Measurements from ENCODE around the gene PLG.
"Not testable (repeated sequence)": the region's sequence is repeated elsewhere in the genome, so short reads cannot be mapped to it uniquely, and the experiment has no call there.

PLG gene

DNA sequence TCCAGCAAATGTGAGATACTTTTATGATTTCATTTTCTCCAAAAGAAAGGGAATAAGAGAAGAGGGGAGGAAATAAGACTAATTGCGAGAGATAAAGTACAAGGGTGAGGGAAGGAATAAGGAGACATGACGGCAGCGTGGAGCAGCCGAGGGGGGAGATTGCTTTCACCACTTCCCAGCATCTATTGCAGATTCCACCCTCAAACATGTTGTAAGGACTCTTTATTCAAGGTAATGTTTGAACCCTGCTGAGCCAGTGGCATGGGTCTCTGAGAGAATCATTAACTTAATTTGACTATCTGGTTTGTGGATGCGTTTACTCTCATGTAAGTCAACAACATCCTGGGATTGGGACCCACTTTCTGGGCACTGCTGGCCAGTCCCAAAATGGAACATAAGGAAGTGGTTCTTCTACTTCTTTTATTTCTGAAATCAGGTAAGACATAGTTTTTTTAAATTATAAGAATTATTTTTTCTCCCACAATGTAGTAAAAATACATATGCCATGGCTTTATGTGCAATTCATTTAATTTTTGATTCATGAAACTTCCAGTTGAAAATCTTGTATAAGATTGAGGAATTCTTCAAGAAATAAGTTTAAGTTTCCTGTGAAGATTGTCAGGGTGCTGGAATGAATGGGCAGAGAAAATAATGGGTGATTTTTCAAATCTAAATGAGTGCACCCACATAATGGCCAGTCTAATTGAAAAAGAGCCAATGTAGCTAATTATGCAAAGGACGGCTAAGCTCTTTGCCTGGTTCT, at the start of gene PLG:
PLG (plus strand) TSS at position 327 of the 763 bp plus-strand sequence; CDS start at position 388, 61 bp downstream.
- DNase-seq, result not testable (repeated sequence)

DNA sequence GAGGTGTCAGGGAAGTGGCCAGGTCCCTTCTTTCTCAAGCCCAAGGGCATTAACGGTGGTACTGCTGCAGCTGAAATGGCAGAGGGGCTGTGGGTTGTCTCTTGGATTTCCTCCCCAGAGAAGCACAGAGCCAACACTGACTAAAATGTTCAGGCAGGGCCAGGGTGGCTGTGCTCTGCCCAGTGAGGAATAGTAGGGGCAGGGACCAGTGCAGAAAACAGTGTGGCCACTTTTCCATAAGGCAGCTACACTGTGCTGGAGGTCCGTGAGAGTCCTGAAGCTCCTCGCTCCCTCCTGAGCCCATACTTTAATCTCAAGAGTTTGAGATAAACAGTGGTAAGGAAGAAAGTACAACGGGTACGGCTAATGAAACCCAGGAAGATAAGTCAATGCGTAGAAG, 42.5 kb upstream of the PLG start:
- DNase-seq, result no peak

DNA sequence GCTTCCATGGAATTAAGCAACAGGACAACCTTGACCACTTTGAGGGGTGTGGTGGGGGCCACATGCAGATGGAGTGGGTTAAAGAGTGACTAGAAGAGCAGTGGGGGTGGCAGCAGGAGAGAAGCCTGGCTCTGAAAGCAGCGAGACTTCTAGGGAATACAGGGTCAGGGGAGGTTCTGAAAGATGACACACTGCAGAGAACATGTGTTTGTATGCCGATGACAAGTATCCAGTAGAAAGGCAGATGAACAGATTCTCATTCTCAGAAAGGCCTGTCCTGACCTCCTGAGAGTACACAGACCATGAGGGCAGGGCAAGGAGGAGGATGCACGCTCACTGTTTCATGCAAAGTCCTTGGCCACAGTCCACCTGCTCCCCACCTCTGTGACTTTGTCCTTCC, 40.8 kb upstream of the PLG start:
- no peak for DNase-seq

DNA sequence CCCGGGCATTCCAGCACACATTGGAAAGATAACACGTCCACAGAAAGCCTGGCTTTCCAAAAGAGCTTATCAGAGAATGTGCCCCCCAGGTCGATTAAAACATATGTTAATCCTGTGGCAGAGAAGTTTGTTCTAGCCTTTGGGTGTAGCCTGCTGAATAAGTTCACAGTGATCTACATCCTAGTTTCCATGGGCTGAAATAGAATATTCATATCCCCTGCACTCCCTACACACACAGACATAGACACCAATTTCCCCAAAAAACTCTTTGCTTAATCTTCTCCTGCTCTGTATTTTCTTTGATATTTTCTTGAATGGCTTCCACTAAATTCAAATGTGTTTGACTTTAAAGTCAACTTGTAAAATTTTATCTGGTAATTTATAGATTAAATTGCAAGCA, 39.6 kb upstream of the PLG start:
- DNase-seq, result no peak

DNA sequence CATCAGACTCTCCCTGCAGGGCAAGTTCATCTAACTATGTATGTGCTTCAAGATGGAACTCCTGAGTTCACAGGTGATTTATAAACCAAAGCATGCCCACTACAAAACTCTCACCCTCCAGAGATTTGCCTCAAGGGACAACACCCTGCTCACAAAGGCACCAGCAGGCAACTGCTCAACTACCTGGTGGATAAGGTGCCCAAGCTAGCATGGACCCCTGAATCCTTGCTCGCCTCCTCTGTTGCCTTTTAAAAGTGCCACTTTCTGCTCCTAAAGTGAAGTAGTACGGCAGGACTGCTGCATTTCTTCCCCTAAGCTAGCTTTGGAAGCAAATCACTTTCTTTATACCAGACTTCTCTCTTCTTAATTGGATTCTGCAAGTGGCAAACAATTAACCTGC, 39.2 kb upstream of the PLG start:
- DNase-seq, result no peak

DNA sequence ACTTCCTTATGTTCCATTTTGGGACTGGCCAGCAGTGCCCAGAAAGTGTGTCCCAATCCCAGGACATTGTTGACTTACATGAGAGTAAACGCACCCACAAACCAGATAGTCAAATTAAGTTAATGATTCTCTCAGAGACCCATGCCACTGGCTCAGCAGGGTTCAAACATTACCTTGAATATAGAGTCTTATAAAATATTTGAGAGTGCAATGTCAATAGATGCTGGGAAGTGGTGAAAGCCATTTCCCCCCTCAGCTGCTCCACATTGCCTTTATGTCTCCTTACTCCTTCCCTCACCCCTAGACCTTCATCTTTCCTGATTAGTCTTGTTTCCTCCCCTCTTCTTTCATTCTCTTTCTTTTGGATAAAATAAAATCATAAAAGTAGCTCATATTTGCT, 37.8 kb upstream of the PLG start, which contains the start of gene LPA:
LPA (minus strand) TSS at position 78 of the 400 bp plus-strand sequence; CDS start at position 17, 61 bp downstream.
- DNase-seq, result not testable (repeated sequence)

DNA sequence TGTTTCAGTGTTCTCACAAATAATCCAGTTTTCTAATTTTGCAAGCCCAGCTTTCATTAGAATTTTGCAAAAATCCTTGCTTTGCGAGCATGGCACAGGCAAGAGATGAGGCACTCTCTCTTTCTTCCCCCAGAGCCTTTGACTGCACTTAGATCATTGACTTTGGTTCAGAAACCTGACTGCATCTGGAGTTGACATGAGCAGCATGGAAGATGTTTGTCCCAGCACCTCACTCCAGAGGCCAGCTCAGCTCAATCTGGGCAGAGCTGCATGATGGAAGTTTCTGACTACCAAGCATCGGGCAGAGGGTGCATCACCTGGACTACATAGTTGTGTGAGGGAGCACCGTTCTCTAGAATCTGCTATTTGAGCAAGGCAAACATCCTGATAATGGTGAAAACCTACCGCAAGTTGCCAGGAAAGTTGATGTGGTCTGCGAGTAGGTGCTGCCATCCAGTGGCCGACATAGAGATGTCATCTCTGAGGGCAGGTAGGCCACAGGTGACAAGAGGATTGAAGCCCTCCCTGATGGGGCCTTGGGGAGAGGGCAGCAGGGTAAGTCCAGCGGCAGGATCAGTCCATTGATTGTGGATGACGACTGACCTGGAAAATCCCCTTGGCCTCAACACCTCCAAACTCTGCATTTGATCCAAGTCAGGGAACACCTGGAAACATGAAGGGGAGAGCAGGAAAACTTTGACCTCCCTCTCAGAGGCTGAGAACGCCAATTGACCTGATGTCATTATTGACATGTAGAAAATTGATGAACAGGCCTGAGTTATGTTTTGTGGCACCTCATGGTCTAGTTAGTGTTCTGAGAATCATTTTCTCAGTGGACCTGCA, 34.2 kb upstream of the PLG start:
- DNase-seq, result peak; percentile 23

DNA sequence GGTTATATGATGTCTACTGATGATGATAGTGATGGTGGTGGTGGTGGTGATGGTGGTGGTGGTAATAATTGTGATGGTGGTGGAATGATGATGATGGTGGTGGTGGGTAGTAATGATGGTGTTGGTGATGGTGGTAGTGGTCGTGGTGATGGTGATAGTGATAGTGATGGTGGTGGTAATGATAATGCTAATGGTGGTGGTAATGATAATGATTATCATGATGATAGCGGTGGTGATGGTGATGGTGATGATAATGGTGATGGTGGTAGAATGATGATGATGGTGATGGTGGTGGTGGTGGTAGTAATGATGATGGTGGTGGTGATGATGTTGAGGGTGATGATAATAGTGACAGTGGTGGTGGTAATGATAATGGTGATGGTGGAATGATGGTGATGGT, 33.5 kb upstream of the PLG start:
- DNase-seq, result no peak

DNA sequence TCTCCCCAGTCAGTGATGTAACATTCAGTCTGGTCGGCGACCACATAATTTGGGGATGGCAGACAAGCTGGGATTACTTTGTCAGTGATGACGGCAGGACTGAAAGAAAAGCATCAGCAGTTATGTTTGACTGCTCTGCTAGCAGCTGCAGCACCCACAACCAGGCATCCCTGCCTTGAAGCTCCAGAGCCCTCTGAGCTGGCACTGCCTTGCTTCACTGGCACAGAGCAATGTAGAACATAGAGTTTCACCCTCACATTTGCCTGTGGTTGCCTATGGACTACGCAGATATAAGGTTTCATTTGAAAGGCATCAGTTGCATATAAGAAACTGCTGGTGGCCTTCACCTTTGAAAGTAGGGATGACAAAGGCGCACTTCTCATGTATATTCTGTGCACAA, 25.6 kb upstream of the PLG start:
- not testable (repeated sequence) for DNase-seq

DNA sequence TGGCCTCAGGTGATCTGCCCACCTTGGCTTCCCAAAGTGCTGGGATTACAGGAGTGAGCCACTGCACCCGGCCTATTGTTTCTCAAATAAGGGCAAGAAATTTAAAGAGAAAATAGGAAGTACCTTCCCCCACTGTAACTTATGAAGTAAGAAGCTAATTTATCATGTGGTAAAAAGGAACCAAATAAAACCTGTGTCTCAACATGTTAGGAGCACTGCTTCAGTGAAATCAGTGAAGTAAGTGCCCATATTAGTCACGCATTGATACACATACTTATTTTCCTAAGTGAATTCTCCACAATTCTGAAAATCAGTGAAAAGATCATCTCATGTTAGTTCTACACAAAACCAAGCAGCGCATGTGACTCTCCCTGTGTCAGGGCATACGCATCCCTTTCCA, 23.8 kb upstream of the PLG start:
- no peak for DNase-seq

DNA sequence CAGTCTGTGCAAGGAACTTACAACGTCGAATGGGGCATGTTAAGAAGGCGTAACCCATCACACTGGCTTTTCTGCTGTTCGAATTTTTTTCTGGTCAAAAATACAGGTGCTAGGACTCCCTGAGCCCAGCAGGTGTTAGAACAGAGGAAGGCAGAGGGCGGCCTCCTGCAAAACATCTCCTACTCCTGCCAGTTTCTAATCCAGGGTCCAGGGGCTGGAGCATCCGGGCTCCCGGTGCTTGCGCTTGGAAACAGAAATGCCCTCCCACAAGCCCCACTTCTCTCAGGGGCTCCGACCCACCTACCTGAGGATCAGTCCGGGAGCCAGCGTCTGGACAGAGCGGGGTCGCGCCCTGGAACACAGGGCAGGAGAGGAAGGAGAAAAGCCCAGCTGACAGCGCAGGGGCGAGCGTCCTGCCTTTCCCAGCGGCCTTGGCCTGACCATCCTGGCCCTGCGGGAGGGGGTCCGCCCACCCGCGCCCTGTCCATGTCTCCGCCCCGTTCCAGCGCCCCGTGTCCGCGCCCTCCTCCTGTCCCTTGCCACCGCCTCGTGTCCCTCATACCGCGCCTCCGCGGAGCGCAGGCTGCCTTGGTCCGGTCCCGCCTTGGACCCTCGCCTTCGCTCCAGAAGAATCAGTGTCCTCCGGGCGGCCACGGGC, 23.2 kb upstream of the PLG start:
- DNase-seq, result no peak

DNA sequence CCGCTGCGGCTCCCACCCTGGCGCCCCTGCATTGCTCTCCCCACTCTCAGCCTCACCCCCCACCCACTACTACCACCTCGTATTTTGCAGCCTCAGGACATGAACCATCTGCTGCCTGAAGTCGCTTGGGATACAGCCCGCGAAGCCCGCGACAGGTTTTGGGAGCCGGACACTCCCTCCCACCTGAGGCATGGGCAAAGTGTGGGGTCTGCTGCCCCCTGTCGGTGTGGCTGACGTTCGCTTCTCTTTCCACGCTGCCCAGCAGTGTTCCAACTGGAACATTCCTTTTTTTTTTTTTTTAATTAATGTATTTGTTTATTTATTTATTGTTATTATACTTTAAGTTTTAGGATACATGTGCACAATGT, 22.7 kb upstream of the PLG start:
- DNase-seq, result no peak

DNA sequence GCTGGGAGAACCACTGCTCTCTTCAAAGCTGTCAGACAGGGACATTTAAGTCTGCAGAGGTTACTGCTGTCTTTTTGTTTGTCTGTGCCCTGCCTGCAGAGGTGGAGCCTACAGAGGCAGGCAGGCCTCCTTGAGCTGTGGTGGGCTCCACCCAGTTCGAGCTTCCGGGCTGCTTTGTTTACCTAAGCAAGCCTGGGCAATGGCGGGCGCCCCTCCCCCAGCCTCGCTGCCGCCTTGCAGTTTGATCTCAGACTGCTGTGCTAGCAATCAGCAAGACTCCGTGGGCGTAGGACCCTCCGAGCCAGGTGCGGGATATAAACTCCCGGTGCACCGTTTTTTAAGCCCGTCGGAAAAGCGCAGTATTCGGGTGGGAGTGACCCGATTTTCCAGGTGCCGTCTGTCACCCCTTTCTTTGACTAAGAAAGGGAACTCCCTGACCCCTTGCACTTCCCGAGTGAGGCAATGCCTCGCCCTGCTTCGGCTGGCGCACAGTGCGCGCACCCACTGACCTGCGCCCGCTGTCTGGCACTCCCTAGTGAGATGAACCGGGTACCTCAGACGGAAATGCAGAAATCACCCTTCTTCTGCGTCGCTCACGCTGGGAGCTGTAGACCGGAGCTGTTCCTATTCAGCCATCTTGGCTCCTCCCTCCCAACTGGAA, 16.8 kb upstream of the PLG start:
- DNase-seq, result not testable (repeated sequence)

DNA sequence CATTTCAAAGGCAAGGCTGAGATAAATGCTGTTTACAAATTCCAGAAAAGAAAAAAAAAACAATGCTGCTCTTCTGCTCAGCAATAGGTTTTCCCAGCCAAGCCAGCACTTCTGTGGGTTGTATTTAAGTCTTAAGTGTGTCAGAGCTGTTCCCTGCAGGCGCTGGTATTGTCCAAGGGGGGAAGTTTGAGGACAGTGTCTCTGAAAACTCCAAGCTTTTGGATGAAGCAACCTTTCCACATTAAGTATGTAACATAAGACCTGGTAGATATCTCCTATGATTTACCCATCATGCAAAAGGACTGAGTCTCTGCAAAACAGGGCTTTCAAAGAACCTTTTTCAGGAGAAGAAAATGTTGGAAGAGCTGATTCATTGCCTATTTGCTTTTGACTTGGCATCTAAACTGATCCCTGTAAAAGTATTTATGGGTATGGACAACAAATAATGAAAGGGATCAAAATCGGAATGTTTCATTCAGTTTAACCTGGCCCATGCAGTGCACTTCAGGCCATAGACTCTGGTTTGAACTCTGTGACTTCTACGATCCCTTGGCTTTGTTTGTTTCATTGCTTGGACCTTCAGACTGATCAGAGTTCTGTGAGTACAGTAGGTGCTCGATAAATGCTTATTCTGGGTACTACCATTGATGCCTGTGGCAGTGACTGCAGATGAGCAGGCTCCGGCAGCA, 16.1 kb upstream of the PLG start:
- no peak for DNase-seq

DNA sequence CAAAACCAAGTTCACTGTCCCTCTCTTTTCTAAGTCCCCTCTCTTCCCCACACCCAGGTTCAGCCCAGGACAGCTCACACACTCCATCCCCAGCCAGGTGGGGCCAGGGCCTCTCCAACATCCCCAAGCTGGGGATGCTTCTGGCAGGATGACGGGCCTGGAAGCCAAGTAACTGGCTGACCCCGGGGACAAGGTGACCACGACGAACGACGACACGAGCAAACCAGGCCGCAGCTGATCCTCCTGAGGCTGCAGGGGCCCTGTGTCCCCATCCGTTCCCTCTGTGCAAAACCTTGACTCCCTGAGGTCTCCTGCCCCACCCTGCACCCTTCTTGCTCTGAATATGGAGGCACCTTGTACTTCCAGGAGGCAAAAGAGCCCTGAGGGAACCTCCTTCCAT, 11.6 kb upstream of the PLG start:
- DNase-seq, result no peak

DNA sequence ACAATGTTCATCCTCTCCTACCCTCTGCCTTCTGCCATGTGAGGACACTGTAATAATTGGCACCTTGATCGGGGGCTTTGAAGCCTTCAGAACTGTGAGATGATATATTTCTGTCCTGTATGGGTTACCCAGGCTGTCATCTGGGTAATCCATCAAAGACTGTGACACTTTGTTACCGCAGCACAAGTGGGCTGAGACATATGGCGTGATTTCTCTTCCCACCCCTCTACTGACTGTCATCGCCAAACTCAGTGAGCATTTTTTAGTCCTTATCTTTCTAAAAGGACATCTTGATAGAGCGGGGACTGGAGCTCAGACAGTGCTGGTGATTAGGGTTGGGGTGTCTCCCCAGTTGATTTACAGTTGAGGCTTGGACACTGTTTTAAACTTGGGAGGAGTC, 10.4 kb upstream of the PLG start:
- no peak for DNase-seq

DNA sequence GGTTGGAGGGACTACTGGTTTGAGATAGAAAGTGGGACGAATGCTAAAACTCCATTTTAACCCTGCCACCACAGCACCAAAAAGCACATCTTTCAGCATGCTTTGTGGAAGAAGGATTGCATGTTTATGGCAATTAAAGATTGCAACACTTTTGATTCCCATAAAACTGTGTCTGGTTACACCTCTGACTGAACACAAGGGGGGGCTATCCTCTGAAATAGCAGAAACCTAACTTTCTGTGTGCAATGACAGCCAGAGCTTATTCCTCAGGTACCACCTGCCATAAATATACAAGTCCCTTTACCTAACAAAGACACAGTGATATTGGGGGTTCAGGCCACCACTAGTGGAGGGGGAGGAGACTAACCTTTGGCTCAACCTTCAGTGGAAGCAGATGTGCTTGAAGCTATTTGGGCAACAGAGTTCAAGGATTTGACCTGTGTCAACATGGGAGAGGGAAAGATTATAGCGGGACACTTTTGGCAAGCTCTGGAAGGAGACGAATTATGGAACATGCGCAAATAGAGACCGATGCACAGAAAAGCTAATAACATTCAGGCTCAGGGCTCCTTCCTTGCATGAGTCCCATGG, 9.6 kb upstream of the PLG start:
- no peak for DNase-seq

DNA sequence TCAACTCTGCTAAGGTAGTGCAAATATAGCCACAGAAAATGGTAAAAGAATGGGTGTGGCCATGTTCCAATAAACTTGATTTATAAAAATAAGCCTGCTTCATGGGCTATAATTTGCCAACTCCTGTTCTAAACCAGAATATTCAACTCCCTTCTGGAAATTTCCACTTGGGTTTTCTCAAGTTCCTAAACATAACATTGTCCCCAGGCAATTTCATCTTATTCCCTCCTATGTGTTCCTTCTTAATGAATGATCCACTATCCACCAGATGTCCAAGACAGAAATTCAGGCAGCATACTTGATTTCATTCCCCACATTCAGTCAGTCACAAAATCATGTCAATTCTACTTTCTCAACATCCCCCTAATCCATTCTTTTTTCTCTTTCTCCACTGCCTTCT, 7.0 kb upstream of the PLG start:
- not testable (repeated sequence) for DNase-seq

DNA sequence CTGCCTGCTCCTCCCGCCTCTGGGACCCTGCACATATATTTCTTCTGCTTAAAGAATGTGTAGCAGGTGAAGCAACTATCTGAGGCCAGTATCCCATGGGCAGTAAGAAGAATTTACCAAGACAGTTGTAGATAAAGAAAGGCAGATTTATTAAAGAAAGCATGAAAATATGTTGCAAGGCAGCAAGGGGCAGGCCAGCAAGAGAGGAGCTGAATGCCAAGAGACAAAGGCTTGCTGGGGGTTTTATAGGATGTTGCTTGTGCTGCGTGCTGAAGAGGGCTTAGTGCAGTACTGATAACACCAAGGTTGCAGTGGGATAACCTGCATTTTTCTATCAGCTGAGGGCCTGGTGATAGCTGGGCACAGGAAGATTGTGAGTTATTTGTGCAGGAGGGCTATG, 6.4 kb upstream of the PLG start:
- DNase-seq, result not testable (repeated sequence)

DNA sequence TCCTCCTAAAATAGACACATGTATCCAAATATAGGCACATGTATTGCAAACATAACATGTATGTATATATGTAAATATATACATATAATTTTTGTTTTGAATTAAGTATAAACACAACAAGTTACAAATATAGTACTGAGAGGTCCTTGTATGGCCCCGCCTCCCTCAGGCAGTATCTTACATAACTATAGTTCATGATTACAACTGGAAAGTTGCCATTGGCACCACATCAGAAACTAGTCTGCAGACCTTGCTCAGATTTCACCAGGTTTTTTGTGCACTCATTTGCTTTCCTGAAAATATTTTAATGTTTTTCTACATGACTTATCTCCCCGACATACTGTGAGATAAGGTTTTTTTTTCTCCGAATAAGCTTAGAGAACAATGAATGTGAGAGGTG, 5.2 kb upstream of the PLG start:
- not testable (repeated sequence) for DNase-seq

DNA sequence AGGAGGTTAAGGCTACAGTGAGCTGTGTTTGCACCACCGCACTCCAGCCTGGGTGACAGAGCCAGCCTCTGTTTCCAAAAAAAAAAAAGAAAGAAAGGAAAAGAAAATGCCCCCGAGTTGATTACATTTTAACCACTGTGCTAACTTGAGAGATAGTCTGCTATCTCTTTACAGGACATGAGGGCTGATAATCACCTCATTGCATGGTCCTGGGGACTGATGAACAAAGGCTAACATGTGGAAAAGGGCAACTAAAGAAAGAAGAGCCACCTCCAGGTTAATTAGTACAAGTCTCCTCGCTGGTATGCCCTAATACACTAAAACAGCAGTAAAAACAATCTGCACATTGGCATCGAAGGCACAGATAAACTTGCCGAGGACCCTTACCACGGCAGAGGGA, 4.2 kb upstream of the PLG start:
- DNase-seq, result no peak

DNA sequence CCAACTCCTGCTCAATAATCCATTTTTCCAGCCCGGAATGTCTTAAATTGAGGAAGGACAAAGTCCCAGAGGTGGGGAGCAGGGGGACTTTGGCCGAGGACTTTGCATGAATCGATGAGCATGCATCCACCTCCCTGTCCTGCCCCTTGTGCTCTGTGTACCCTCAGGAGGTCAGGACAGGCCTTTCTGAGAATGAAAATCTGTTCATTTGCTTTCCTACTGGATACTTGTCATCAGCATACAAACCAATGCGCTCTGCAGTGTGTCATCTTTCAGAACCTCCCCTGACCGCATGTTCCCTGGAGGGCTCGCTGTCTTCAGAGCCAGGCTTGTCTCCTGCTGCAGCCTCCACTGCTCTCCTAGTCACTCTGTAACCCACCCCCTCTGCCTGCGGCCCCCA, 2.6 kb downstream of the PLG start:
- not testable (repeated sequence) for DNase-seq
